K562 (cell line): ENCODE data around the gene C19orf12. TPM values are rescaled to one million over a fixed set of nuclear protein-coding genes. Genes with fewer than 3 reads are reported as not detected.

Source experiments
- BMI1 ChIP-seq: fragments of 150-350 bp; IDR thresholded peaks from 2 replicates; pipeline ENCODE4 v1.6.1; 2014; ENCODE audit warnings: low read length
- ETV6 ChIP-seq, 3 experiments: fragments of 150-350 bp in 1 of 3; sonication (generic) in 1 of 3; formaldehyde crosslinking in 1 of 3; IDR thresholded peaks; 2 replicates each; pipeline versions ENCODE4 v1.6.1 to v1.8.0; 2014 to 2022; ENCODE audit warnings: borderline replicate concordance in 2 of 3, low read depth in 2 of 3, antibody characterized with exemption in 1 of 3, low read length in 1 of 3, mild to moderate bottlenecking in 1 of 3, missing genetic modification reagents in 1 of 3
- HIVEP1 ChIP-seq: fragments of 250-450 bp; sonication (Bioruptor Pico); IDR thresholded peaks from 2 replicates; pipeline ENCODE4 v1.4.0; 2020; ENCODE audit warnings: mild to moderate bottlenecking
- NCOA1 ChIP-seq: fragments of 450-650 bp; IDR thresholded peaks from 2 replicates; pipeline ENCODE4 v1.6.1; 2016; ENCODE audit warnings: low read depth
- SIX5 ChIP-seq, 2 experiments: IDR thresholded peaks; 2 replicates each; pipeline ENCODE4 v1.6.1; 2011; ENCODE audit warnings: low read length in 2 of 2, borderline replicate concordance in 1 of 2, low read depth in 1 of 2, mild to moderate bottlenecking in 1 of 2, moderate library complexity in 1 of 2; ENCODE audit not compliant: insufficient read depth in 1 of 2
- SP1 ChIP-seq: sonication (generic); formaldehyde crosslinking; IDR thresholded peaks from 2 replicates; pipeline ENCODE4 v1.8.1; 2022; ENCODE audit warnings: mild to moderate bottlenecking, missing genetic modification reagents
- SRSF1 ChIP-seq: fragments of 200-400 bp; formaldehyde crosslinking; IDR thresholded peaks from 2 replicates; pipeline ENCODE4 v1.6.1; 2017; ENCODE audit warnings: mild to moderate bottlenecking, low read depth, low read length, moderate library complexity
- STAT5A ChIP-seq: IDR thresholded peaks from 2 replicates; pipeline ENCODE4 v1.6.1; 2012; ENCODE audit warnings: low read length, inconsistent platforms, borderline replicate concordance
- ZNF699 ChIP-seq: fragments of 250-450 bp; sonication (Bioruptor Pico); IDR thresholded peaks from 2 replicates; pipeline ENCODE4 v1.8.0; 2021; ENCODE audit warnings: mild to moderate bottlenecking, moderate library complexity; ENCODE audit not compliant: insufficient replicate concordance
- polyA plus RNA-seq, 8 experiments: library from polyadenylated mRNA; depleted of rRNA in 4 of 8; stranded (reverse) in 5 of 8; unstranded in 3 of 8; fragments of >200 nt; fragmentation: Nextera tagmentation in 2 of 8; fragmentation: Illumina TruSeq in 1 of 8; extraction: Ambion mirVana in 2 of 8; extraction: Trizol in 1 of 8; gene quantifications; 2 replicates each; pipeline versions ENCODE4 v1.2.1 to v1.2.3, GENCODE V29; 2011 to 2014; ENCODE audit warnings: inconsistent platforms in 1 of 8, missing spikeins in 1 of 8
- total RNA-seq, 7 experiments: library from RNA; depleted of rRNA in 6 of 7; stranded (reverse); fragments of >200 nt in 6 of 7; fragmentation: Illumina TruSeq in 2 of 7; extraction: Trizol in 2 of 7; gene quantifications; 2 replicates each; pipeline versions ENCODE4 v1.2.1 to v1.2.3, GENCODE V29; 2011 to 2021; ENCODE audit warnings: low replicate concordance in 1 of 7
- TF ChIP-seq, protein P1 (sequence below): fragments of 250-450 bp; sonication (Bioruptor Pico); IDR thresholded peaks from 2 replicates; pipeline ENCODE4 v1.5.0; 2021; ENCODE audit warnings: mild to moderate bottlenecking, moderate library complexity
- TF ChIP-seq, protein P2 (sequence below), 2 experiments: IDR thresholded peaks in 1 of 2; conservative IDR thresholded peaks in 1 of 2; 2 replicates each; pipeline ENCODE4 v1.6.1; 2016; ENCODE audit warnings: low read depth in 2 of 2, mild to moderate bottlenecking in 1 of 2, missing compliant biosample characterization in 1 of 2, missing genetic modification characterization in 1 of 2, moderate library complexity in 1 of 2
- TF ChIP-seq, protein P3 (sequence below): IDR thresholded peaks from 3 replicates; pipeline ENCODE4 v1.6.1; 2011; ENCODE audit warnings: borderline replicate concordance, mild to moderate bottlenecking; ENCODE audit not compliant: insufficient read length, insufficient read depth
- TF ChIP-seq, protein P4 (sequence below): fragments of 200-800 bp; sonication (Bioruptor generic); IDR thresholded peaks from 2 replicates; pipeline ENCODE4 v1.6.1; 2016; ENCODE audit warnings: missing genetic modification characterization, missing compliant biosample characterization

C19orf12 gene
- total and polyA plus RNA-seq, 9 of the 15 experiments (the other 6 are each of a cell fraction or from before 2014, with no cell fraction given) = 1.9 to 14.5 (median 10.2) TPM

DNA sequence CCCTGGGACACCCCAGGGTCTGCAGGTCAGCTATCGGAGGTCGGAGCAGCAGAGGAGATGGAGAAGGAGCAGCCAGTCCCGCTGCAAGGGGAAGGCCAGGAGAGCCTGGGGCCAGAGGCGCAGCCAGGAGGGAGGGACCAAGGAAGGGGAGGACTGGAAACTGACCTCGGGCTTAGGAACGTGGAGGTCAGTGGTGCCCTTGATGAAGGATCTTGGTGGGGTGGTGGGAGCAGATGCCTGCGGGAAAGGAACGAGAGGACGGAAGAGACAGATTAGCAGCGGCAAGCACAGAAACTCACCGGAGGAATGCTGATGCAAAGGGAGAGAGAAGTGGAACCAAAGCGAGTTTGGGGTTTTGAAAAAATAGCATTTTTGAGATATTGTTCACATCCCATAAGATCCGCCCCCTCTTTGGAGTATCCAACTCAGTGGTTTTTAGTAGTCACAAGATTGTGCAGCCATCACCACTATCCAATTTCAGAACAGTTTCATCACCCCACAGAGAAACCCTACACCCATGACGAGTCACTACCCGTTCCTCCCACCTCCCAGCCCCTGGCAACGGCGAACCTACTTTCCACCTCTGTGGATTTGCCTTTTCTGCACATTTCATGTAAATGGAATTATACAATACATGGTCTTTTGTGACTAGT is 27.7 kb downstream of the C19orf12 start (continued):
- TF ChIP-seq, protein P1, sequence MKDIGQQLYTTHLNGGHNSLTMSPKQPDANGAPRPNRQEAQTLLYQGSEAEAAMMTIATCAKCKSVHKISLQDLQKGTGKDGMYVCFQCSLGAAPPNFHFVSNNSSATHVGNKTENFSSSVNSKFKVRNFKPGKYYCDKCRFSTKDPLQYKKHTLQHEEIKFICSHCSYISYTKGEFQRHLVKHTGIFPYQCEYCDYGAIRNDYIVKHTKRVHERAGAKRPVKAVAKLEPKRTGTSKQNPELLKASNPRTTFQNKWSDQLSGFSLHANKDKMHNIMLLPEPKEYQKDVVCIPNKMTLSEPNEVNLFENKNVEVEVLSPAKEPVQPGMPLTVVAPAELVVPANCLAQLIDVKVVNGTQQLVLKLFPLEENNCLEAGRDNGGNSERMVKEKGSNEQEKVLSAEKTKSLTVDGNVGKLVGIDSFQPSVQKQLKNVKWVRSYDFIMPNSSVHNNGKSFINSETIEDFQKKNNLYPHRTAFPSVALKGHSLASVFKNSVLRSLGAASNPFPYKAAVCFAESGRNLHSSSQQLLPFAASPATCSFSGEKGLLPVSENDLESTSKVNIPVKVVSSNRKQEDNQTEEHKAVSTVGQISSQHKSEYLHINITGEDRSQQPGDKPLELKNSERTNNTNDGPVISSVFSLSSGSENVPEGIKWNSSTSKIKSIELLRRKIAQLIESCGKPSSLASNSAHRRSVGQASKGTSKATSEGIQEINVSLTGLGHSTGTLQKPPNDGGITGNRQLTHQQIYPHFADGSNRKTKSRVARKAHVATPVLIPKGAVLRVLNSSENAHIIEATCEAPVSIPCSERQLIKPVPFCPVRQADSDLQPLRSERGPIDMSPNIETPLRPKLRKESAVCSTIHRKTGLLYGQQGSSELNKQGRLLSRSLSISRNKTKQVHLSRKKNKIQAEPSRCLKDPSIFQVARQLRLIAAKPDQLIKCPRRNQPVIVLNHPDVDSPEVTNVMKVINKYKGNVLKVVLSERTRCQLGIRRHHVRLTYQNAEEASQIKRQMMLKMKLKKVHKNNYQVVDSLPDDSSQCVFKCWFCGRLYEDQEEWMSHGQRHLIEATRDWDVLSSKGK (CRISPR knock-in tag) = no peak
- TF ChIP-seq BMI1 (no peak), ETV6 (IDR thresholded peaks at IDR 0.05; ENCODE audit: borderline replicate concordance in 1 of 2, low read depth in 2 of 2, low read length in 1 of 2) (no peak), ETV6 (CRISPR knock-in tag; IDR thresholded peaks at IDR 0.05; ENCODE audit: borderline replicate concordance) (no peak), NCOA1 (no peak), SIX5 (IDR thresholded peaks at IDR 0.05; ENCODE audit: borderline replicate concordance in 1 of 2, insufficient read depth in 1 of 2, low read depth in 1 of 2, low read length in 2 of 2) (0 out of 4 replicates have a peak, but pooled peaks of 1 of the 2 experiments have one; percentile 7), SP1 (no peak), SRSF1 (no peak), HIVEP1 (no peak), ZNF699 (CRISPR knock-in tag) (no peak), STAT5A (no peak)
- TF ChIP-seq, protein P2, sequence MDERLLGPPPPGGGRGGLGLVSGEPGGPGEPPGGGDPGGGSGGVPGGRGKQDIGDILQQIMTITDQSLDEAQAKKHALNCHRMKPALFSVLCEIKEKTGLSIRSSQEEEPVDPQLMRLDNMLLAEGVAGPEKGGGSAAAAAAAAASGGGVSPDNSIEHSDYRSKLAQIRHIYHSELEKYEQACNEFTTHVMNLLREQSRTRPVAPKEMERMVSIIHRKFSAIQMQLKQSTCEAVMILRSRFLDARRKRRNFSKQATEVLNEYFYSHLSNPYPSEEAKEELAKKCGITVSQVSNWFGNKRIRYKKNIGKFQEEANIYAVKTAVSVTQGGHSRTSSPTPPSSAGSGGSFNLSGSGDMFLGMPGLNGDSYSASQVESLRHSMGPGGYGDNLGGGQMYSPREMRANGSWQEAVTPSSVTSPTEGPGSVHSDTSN (CRISPR knock-in tag; IDR thresholded peaks at IDR 0.05; ENCODE audit: low read depth) = no peak
- TF ChIP-seq, protein P2 (tag; conservative IDR thresholded peaks at IDR 0.05; ENCODE audit: low read depth) = no peak
- TF ChIP-seq, protein P3, sequence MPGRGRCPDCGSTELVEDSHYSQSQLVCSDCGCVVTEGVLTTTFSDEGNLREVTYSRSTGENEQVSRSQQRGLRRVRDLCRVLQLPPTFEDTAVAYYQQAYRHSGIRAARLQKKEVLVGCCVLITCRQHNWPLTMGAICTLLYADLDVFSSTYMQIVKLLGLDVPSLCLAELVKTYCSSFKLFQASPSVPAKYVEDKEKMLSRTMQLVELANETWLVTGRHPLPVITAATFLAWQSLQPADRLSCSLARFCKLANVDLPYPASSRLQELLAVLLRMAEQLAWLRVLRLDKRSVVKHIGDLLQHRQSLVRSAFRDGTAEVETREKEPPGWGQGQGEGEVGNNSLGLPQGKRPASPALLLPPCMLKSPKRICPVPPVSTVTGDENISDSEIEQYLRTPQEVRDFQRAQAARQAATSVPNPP = no peak
- TF ChIP-seq, protein P4, sequence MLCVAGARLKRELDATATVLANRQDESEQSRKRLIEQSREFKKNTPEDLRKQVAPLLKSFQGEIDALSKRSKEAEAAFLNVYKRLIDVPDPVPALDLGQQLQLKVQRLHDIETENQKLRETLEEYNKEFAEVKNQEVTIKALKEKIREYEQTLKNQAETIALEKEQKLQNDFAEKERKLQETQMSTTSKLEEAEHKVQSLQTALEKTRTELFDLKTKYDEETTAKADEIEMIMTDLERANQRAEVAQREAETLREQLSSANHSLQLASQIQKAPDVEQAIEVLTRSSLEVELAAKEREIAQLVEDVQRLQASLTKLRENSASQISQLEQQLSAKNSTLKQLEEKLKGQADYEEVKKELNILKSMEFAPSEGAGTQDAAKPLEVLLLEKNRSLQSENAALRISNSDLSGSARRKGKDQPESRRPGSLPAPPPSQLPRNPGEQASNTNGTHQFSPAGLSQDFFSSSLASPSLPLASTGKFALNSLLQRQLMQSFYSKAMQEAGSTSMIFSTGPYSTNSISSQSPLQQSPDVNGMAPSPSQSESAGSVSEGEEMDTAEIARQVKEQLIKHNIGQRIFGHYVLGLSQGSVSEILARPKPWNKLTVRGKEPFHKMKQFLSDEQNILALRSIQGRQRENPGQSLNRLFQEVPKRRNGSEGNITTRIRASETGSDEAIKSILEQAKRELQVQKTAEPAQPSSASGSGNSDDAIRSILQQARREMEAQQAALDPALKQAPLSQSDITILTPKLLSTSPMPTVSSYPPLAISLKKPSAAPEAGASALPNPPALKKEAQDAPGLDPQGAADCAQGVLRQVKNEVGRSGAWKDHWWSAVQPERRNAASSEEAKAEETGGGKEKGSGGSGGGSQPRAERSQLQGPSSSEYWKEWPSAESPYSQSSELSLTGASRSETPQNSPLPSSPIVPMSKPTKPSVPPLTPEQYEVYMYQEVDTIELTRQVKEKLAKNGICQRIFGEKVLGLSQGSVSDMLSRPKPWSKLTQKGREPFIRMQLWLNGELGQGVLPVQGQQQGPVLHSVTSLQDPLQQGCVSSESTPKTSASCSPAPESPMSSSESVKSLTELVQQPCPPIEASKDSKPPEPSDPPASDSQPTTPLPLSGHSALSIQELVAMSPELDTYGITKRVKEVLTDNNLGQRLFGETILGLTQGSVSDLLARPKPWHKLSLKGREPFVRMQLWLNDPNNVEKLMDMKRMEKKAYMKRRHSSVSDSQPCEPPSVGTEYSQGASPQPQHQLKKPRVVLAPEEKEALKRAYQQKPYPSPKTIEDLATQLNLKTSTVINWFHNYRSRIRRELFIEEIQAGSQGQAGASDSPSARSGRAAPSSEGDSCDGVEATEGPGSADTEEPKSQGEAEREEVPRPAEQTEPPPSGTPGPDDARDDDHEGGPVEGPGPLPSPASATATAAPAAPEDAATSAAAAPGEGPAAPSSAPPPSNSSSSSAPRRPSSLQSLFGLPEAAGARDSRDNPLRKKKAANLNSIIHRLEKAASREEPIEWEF (CRISPR knock-in tag) = no peak
